SK-N-MC (cell line): ENCODE data around the gene OCA2.
"Not testable (repeated sequence)": the region's sequence is repeated elsewhere in the genome, so short reads cannot be mapped to it uniquely, and the experiment has no call there.

ENCODE experiments used
- DNase-seq: peaks from one replicate; pipeline ENCODE4 v3.0.0-alpha.2; 2011; ENCODE audit warnings: low read depth, low spot score
- H3K27ac ChIP-seq: fragments of 200-600 bp; sonication (generic); 2 replicates; pipeline ENCODE4 v1.5.1; 2016; ENCODE audit warnings: mixed run types
- H3K36me3 ChIP-seq: fragments of 200-600 bp; sonication (generic); 2 replicates; pipeline ENCODE4 v1.6.1; 2017; ENCODE audit warnings: antibody characterized with exemption, low read length, mixed read lengths; ENCODE audit not compliant: insufficient read depth
- H3K4me3 ChIP-seq: fragments of 200-600 bp; sonication (generic); 2 replicates; pipeline ENCODE4 v1.5.1; 2016
- H3K9ac ChIP-seq: fragments of 200-600 bp; sonication (generic); 2 replicates; pipeline ENCODE4 v1.8.0; 2017; ENCODE audit warnings: mixed run types, mixed read lengths; ENCODE audit not compliant: insufficient read length
- H3K9me3 ChIP-seq: fragments of 200-600 bp; sonication (generic); 2 replicates; pipeline ENCODE4 v1.6.1; 2017; ENCODE audit warnings: low read depth, mild to moderate bottlenecking, antibody characterized with exemption, low read length, moderate library complexity, mixed read lengths
- EZH2 ChIP-seq: fragments of 200-600 bp; sonication (generic); IDR thresholded peaks from one replicate; pipeline ENCODE4 v1.6.1; 2017; ENCODE audit warnings: antibody characterized with exemption
- FOXP2 ChIP-seq: optimal IDR thresholded peaks from 2 replicates; pipeline ENCODE3; 2011; ENCODE audit warnings: mild to moderate bottlenecking, moderate library complexity; ENCODE audit not compliant: insufficient read depth; ENCODE audit errors: extremely low read length, control extremely low read depth
- POLR2AphosphoS5 ChIP-seq: IDR thresholded peaks from 2 replicates; pipeline ENCODE4 v1.6.1; 2012; ENCODE audit warnings: mild to moderate bottlenecking, low read depth, low read length, borderline replicate concordance

The OCA2 gene

DNA sequence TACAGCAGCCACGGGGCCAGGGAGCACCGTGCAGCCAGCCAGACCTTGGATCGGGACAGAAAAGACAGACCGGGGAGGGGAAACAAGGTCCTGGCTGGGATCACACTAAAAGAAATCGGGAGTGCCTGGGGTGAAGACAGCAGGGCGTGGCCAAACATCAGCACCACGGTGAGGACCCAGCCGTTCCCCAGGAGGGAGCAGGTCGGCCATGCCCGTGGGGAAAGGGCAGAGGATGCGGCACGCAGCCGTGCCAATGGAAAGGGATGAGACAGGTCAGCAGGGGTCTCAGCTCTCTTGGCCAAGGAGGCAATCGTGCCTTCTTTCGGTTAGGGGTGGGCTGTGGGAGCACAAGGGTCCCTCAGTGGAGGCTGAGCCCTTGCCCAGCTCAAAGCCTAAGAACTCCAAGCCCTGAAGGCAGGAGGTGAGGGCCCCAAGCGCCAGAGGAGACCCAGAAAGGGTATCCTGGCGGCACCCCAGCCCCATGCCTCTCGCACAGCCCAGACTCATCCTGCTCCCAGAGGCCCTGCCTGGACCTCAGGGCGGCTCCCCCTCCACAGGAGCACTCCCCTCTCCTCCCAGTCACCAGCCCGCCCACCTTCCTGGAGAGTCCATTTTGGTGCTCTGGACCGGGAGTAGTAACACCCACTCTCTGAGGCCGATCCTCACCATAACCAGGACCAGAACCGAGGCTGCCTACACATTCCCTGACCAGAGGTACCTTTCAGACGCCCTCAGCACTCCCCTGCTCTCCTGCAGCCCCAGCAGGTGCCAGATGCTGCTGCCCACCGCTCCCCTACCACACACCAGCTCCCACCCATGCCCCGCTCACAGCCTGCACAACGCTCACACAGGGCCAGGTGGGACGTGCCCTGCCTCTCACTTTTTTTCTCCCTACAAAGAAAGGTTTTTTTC, 23.2 kb upstream of the OCA2 start:
- H3K9me3 ChIP-seq, result no peaks in the 10 kb centered on the region
- no peak overlapping the region for H3K27ac ChIP-seq
- peaks cover 25% of the 10 kb centered on the region for H3K36me3 ChIP-seq
- H3K4me3 ChIP-seq, result no peak overlapping the region
- H3K9ac ChIP-seq, result no peak overlapping the region
- no peak for TF ChIP-seq POLR2AphosphoS5
- TF ChIP-seq FOXP2, result no peak
- TF ChIP-seq EZH2, result no peak
- no peak for DNase-seq

GRCh38 chr15:28121577-28121976, 22.5 kb upstream of the OCA2 start:
- H3K9me3 ChIP-seq, H3K9ac ChIP-seq, H3K4me3 ChIP-seq, DNase-seq, H3K27ac ChIP-seq: not testable (repeated sequence)
- H3K36me3 ChIP-seq, result peaks cover 25% of the 10 kb centered on the region

DNA sequence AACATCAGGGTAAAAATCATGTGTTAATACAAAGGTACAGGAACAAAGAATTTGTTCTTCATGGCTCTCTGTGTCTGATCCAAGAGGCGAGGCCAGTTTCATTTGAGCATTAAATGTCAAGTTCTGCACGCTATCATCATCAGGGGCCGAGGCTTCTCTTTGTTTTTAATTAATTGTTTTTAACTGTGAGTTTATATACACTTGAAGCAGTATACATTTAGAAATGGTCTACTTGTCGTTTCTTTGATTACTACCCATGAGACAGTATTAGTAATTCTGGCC, 21.2 kb upstream of the OCA2 start:
- no peak for TF ChIP-seq EZH2
- TF ChIP-seq FOXP2, result no peak
- TF ChIP-seq POLR2AphosphoS5, result no peak
- peaks cover 25% of the 10 kb centered on the region for H3K36me3 ChIP-seq

GRCh38 chr15:28118531-28118930, 19.4 kb upstream of the OCA2 start:
- H3K9ac ChIP-seq, result no peak overlapping the region
- peaks cover 32% of the 10 kb centered on the region for H3K36me3 ChIP-seq
- no peak for TF ChIP-seq EZH2
- no peak for TF ChIP-seq POLR2AphosphoS5
- TF ChIP-seq FOXP2, result no peak
- H3K9me3 ChIP-seq, result no peaks in the 10 kb centered on the region
- H3K4me3 ChIP-seq, result no peak overlapping the region
- DNase-seq, result no peak
- H3K27ac ChIP-seq, result no peak overlapping the region

More for the DNA sequence above, 21.2 kb upstream of the OCA2 start:
- H3K9me3 ChIP-seq, result no peaks in the 10 kb centered on the region
- H3K4me3 ChIP-seq, result no peak overlapping the region
- no peak for DNase-seq
- H3K9ac ChIP-seq, result no peak overlapping the region
- H3K27ac ChIP-seq, result no peak overlapping the region

DNA sequence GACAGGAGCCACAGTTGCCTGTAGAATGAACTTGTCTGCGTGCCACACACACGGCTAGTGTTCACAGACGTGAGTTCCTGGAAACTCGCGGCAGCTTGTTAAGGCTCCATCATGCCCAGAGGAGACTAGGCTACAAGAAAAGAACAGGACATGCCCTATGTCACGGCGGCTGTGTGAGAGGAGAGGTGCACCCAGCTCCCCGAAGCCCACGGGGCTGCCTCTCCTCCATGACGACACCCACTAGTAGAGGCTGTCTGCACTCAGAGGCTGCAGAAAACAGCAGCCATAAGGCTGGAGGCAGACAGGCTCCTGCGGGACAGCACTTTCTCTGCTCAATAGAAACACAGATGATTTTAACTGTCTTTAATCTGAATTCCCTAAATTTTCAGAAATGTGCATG, 19.0 kb upstream of the OCA2 start:
- no peak overlapping the region for H3K27ac ChIP-seq
- no peak for TF ChIP-seq EZH2
- TF ChIP-seq POLR2AphosphoS5, result no peak
- TF ChIP-seq FOXP2, result no peak
- no peak overlapping the region for H3K4me3 ChIP-seq
- peaks cover 32% of the 10 kb centered on the region for H3K36me3 ChIP-seq
- no peak for DNase-seq
- no peaks in the 10 kb centered on the region for H3K9me3 ChIP-seq
- H3K9ac ChIP-seq, result no peak overlapping the region

- Histone ChIP-seq H3K9ac (no peak overlapping the region), H3K27ac (no peak overlapping the region), H3K9me3 (no peaks in the 10 kb centered on the region), H3K36me3 (peaks cover 32% of the 10 kb centered on the region), H3K4me3 (no peak overlapping the region)
- no peak for DNase-seq
- TF ChIP-seq EZH2 (no peak), POLR2AphosphoS5 (no peak), FOXP2 (no peak)
Observed at GRCh38 chr15:28117432-28117990, 18.4 kb upstream of the OCA2 start.

GRCh38 chr15:28116521-28117431, 17.7 kb upstream of the OCA2 start:
- Histone ChIP-seq H3K9ac (no peak overlapping the region), H3K36me3 (peaks cover 36% of the 10 kb centered on the region)
- TF ChIP-seq FOXP2, result no peak
- TF ChIP-seq EZH2, result no peak
- no peak for TF ChIP-seq POLR2AphosphoS5

GRCh38 chr15:28115871-28116270, 16.8 kb upstream of the OCA2 start:
- TF ChIP-seq POLR2AphosphoS5, result no peak
- TF ChIP-seq EZH2, result no peak
- Histone ChIP-seq H3K4me3 (no peak overlapping the region), H3K36me3 (peaks cover 35% of the 10 kb centered on the region), H3K27ac (no peak overlapping the region), H3K9me3 (no peaks in the 10 kb centered on the region), H3K9ac (no peak overlapping the region)
- DNase-seq, result no peak

More at GRCh38 chr15:28116521-28117431, 17.7 kb upstream of the OCA2 start:
- Histone ChIP-seq H3K4me3 (no peak overlapping the region), H3K9me3 (no peaks in the 10 kb centered on the region), H3K27ac (no peak overlapping the region)
- no peak for DNase-seq
